Bronchial epithelial cell (primary cell): Measurements from ENCODE around the gene BORCS8. TPM values are rescaled to one million over a fixed set of nuclear protein-coding genes. Genes with fewer than 3 reads are reported as not detected.
"Not testable (repeated sequence)": the region's sequence is repeated elsewhere in the genome, so short reads cannot be mapped to it uniquely, and the experiment has no call there.

Experiments used
- DNase-seq: peaks from one replicate; pipeline ENCODE4 v3.0.0-alpha.2; 2010; ENCODE audit warnings: low read depth
- FAIRE-seq: peaks from 2 replicates; lab custom pipeline; 2011; peaks lifted over from hg19 to GRCh38; lab: Jason Lieb, UNC
- H3K27me3 ChIP-seq: 2 replicates; pipeline ENCODE4 v1.5.1; 2011; ENCODE audit warnings: low read length; ENCODE audit not compliant: control insufficient read depth, insufficient read depth
- H3K36me3 ChIP-seq: 2 replicates; pipeline ENCODE4 v1.5.1; 2011; ENCODE audit warnings: low read length; ENCODE audit not compliant: control insufficient read depth, insufficient read depth
- H3K4me3 ChIP-seq: 2 replicates; pipeline ENCODE4 v1.5.1; 2011; ENCODE audit warnings: mild to moderate bottlenecking, low read depth, low read length, control low read depth
- total RNA-seq: library from RNA; depleted of rRNA; stranded (reverse); fragments of >200 nt; gene quantifications from 2 replicates; pipeline ENCODE4 v1.2.1, GENCODE V29; 2014
- TF ChIP-seq, protein P1 (sequence below): IDR thresholded peaks from 2 replicates; pipeline ENCODE4 v1.5.1; 2011; ENCODE audit warnings: mild to moderate bottlenecking, moderate library complexity, low read length, control low read depth, inconsistent platforms; ENCODE audit not compliant: insufficient read depth, severe bottlenecking

The BORCS8 gene
- total RNA-seq, 1 donor from 2014 or later = 10.3 TPM

DNA sequence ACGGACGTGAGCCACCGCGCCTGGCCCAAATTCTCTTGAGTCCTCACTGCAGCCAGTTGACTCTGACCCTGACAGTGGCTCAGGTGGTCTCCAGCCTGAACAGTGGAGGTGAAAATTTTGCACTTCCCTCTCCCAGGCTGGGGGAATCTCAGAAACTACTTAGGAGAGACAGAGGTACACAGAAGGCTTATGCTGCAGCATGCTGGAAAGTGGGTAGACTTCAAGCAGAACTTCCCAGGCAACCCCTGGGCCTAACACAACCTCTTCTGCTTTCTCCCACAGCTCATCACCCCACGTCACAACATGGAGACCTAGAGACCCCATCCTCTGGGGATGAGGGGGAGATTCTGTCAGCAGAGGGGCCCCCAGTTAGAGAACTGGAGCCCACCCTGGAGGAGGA is 34.3 kb upstream of the BORCS8 start:
- FAIRE-seq = no peak
- H3K4me3 ChIP-seq = no peak overlapping the region

DNA sequence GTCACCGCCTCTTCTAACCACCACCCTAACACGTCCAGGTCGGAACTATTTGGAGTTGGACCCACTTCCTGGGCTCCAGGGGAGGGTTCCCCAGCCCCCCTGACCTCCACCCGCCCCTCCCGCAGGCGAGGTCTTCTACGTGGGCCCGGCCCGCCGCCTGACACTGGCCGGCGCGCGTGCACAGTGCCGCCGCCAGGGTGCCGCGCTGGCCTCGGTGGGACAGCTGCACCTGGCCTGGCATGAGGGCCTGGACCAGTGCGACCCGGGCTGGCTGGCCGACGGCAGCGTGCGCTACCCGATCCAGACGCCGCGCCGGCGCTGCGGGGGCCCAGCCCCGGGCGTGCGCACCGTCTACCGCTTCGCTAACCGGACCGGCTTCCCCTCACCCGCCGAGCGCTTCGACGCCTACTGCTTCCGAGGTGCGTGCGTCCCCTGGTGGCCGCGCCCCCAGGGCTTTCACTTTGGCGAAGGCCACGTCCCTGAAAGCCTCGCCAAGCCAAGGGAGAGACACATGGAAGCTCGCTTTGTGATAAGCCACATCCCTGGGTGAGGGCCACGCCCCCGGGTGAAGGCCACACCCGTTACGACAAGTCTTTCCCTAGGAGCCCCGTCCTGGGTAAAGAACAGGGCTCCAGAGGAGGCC is 33.0 kb upstream of the BORCS8 start:
- Histone ChIP-seq H3K27me3 (no peaks in the 10 kb centered on the region), H3K36me3 (no peaks in the 10 kb centered on the region), H3K4me3 (peak overlapping the region; percentile 4)
- DNase-seq (peak; percentile 45), FAIRE-seq (no peak)
- TF ChIP-seq, protein P1, sequence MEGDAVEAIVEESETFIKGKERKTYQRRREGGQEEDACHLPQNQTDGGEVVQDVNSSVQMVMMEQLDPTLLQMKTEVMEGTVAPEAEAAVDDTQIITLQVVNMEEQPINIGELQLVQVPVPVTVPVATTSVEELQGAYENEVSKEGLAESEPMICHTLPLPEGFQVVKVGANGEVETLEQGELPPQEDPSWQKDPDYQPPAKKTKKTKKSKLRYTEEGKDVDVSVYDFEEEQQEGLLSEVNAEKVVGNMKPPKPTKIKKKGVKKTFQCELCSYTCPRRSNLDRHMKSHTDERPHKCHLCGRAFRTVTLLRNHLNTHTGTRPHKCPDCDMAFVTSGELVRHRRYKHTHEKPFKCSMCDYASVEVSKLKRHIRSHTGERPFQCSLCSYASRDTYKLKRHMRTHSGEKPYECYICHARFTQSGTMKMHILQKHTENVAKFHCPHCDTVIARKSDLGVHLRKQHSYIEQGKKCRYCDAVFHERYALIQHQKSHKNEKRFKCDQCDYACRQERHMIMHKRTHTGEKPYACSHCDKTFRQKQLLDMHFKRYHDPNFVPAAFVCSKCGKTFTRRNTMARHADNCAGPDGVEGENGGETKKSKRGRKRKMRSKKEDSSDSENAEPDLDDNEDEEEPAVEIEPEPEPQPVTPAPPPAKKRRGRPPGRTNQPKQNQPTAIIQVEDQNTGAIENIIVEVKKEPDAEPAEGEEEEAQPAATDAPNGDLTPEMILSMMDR = peak; percentile 78

More for the DNA sequence above, 34.3 kb upstream of the BORCS8 start:
- Histone ChIP-seq H3K36me3 (no peaks in the 10 kb centered on the region), H3K27me3 (no peaks in the 10 kb centered on the region)
- no peak for DNase-seq
- TF ChIP-seq, protein P1 = no peak

DNA sequence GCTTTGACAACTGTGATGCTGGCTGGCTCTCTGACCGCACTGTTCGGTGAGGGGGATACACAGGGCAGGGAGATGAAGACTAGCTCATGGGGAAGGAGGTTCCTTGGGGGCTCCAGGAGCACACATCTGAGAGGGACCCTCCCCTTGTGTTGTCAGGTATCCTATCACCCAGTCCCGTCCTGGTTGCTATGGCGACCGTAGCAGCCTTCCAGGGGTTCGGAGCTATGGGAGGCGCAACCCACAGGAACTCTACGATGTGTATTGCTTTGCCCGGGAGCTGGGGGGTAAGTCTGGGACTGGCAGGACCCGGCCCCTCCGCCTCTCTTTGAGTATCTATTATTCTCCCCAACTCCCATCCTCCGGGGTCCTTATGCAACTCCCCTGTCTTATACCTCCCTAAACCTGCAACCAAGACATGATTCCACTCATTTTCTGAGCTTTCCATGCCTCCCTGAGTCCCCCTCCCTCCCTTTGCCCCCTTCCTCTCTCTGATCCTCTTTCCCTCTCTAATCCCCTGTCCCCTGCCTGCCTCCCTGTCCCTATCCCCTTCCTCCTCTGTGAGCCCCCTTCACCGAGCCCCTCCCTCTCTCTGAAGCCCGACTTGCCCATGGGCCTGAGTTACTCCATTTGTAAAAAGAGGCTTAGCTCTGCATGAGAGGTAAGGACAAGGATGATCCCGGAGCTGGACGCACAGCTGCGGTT is 32.3 kb upstream of the BORCS8 start:
- Histone ChIP-seq H3K4me3 (no peak overlapping the region), H3K27me3 (no peaks in the 10 kb centered on the region), H3K36me3 (no peaks in the 10 kb centered on the region)
- FAIRE-seq = no peak
- TF ChIP-seq, protein P1 = no peak
- no peak for DNase-seq

DNA sequence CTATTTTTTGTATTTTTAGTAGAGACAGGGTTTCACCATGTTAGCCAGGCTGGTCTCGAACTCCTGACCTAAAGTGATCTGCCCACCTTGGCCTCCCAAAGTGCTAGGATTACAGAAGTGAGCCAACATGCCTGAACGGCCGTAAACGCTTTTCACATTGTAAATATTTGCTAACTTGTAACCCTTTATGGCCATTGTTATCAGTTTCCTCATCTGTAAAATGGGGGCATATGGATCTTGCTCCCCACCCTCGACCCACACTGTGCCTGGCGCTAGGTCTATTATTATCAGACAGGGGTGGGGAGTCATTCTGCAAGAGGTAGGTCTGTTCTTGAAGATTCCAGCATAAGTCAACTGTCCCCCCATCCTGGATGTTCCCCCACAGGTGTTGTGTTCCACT is 31.7 kb upstream of the BORCS8 start:
- H3K27me3 ChIP-seq = no peaks in the 10 kb centered on the region
- FAIRE-seq = no peak
- TF ChIP-seq, protein P1 = no peak

DNA sequence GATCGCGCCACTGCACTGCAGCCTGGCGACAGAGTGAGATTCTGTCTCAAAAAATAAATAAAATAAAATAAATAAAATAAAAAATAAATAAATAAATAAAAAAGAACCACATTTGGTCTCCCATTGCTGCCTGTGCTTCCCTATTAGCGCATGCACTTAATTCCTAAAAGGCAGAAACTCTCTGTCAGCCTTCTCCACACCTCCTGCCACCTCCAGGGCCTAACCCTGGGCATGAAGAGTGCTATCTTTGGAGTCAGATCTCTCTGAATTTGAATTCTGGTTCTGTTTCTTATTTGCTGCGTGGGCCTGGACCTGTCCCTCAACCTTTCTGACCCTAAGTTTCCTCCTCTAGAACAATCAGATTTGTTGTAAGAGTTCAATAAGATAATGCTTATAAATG is 31.1 kb upstream of the BORCS8 start:
- H3K36me3 ChIP-seq = no peaks in the 10 kb centered on the region
- H3K27me3 ChIP-seq = no peaks in the 10 kb centered on the region
- no peak for DNase-seq
- no peak for FAIRE-seq
- H3K4me3 ChIP-seq = no peak overlapping the region
- TF ChIP-seq, protein P1 = no peak

More for the DNA sequence above, 31.7 kb upstream of the BORCS8 start:
- DNase-seq = no peak
- Histone ChIP-seq H3K36me3 (no peaks in the 10 kb centered on the region), H3K4me3 (no peak overlapping the region)

DNA sequence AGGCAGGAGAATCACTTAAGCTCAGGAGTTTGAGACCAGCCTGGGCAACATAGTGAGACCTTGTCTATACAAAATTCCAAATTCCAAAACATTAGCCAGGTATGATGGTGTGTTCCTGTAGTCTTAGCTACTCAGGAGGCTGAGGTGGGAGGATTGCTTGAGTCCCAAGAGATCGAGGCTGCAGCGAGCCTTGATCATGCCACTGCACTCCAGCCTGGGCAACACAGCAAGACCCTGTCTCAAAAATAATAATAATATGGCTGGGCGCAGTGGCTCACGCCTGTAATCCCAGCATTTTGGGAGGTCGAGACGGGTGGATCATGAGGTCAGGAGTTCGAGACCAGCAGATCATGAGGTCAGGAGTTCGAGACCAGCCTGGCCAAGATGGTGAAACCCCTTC is 29.0 kb upstream of the BORCS8 start:
- H3K27me3 ChIP-seq, DNase-seq, H3K4me3 ChIP-seq, FAIRE-seq, H3K36me3 ChIP-seq: not testable (repeated sequence)
